WTC11 (cell line): ENCODE data around the gene GPX2.

Experiments
- CTCF ChIP-seq: fragments of 200-600 bp; IDR thresholded peaks from 2 replicates; pipeline ENCODE4 v1.8.0; 2022; ENCODE audit warnings: antibody characterized with exemption
- JUN ChIP-seq: sonication (generic); formaldehyde crosslinking; IDR thresholded peaks from 2 replicates; pipeline ENCODE4 v1.8.0; 2023; ENCODE audit warnings: mild to moderate bottlenecking, missing genetic modification reagents
- MYBL2 ChIP-seq: sonication (generic); formaldehyde crosslinking; IDR thresholded peaks from 2 replicates; pipeline ENCODE4 v1.8.1; 2023; ENCODE audit warnings: mild to moderate bottlenecking, moderate library complexity, missing genetic modification reagents
- NFE2L1 ChIP-seq: sonication (generic); formaldehyde crosslinking; IDR thresholded peaks from 2 replicates; pipeline ENCODE4 v1.8.1; 2023; ENCODE audit warnings: missing genetic modification reagents
- RORB ChIP-seq: fragments of 250-450 bp; sonication (Bioruptor Pico); IDR thresholded peaks from 2 replicates; pipeline ENCODE4 v1.9.0; 2021; ENCODE audit warnings: mild to moderate bottlenecking
- TCF7 ChIP-seq: sonication (generic); formaldehyde crosslinking; IDR thresholded peaks from 2 replicates; pipeline ENCODE4 v1.8.0; 2022; ENCODE audit warnings: mild to moderate bottlenecking, low read depth, missing genetic modification reagents, moderate library complexity

DNA sequence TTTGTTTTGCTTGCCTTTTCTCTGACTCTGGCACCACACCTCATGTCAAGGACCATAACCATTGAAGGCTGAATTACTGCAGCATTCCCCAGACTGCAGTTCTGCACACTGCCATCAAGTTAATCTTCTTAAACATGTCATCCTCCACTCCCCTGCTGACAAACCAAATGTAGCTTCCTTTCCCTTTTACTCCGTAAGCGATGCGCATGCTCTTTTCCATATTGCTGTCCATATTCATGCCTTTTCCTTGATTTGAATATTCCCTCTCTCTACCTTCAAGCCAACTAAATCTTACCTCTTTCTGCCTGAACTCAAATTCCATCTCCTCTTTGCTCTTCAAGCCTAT, 13.6 kb downstream of the GPX2 start:
- TF ChIP-seq CTCF: no peak
- TF ChIP-seq JUN (CRISPR knock-in tag): no peak
- TF ChIP-seq TCF7 (CRISPR knock-in tag): no peak
- no peak for TF ChIP-seq MYBL2
- TF ChIP-seq RORB (CRISPR knock-in tag): no peak
- TF ChIP-seq NFE2L1 (CRISPR knock-in tag): no peak
